Small intestine (tissue), 7 donors: ENCODE results near the gene LMBR1. TPM values are rescaled to one million over a fixed set of nuclear protein-coding genes. Genes with fewer than 3 reads are reported as not detected.
"Not testable (repeated sequence)": the region's sequence is repeated elsewhere in the genome, so short reads cannot be mapped to it uniquely, and the experiment has no call there.

Source experiments
- DNase-seq, 2 donors: peaks; one replicate each; pipeline versions ENCODE4 v3.0.0 to v3.0.0-alpha.2; 2013
- FAIRE-seq: peaks from 2 replicates; lab custom pipeline; 2012; peaks lifted over from hg19 to GRCh38; lab: Jason Lieb, UNC
- H3K27ac ChIP-seq, 3 donors: one replicate each; pipeline ENCODE4 v1.5.1; 2013; ENCODE audit warnings: low read length in 2 of 3, mild to moderate bottlenecking in 2 of 3, control low read depth in 1 of 3, inconsistent platforms in 1 of 3, low read depth in 1 of 3, moderate library complexity in 1 of 3
- H3K27me3 ChIP-seq, 3 donors: one replicate each; pipeline ENCODE4 v1.6.1; 2013; ENCODE audit warnings: low read length in 3 of 3, inconsistent platforms in 1 of 3; ENCODE audit not compliant: control insufficient read depth in 3 of 3, insufficient read depth in 3 of 3
- H3K36me3 ChIP-seq, 3 donors: one replicate each; pipeline ENCODE4 v1.6.1; 2013; ENCODE audit warnings: low read length in 3 of 3, inconsistent platforms in 1 of 3, low read depth in 1 of 3, mild to moderate bottlenecking in 1 of 3, moderate library complexity in 1 of 3; ENCODE audit not compliant: control insufficient read depth in 3 of 3, insufficient read depth in 2 of 3
- H3K4me1 ChIP-seq, 3 donors: one replicate each; pipeline ENCODE4 v1.6.1; 2013; ENCODE audit warnings: low read length in 2 of 3, inconsistent platforms in 1 of 3, low read depth in 1 of 3, mild to moderate bottlenecking in 1 of 3, moderate library complexity in 1 of 3; ENCODE audit not compliant: control insufficient read depth in 3 of 3, insufficient read depth in 2 of 3
- H3K4me3 ChIP-seq, 3 donors: one replicate each; pipeline ENCODE4 v1.5.1; 2013; ENCODE audit warnings: low read length in 3 of 3, control low read depth in 1 of 3, inconsistent platforms in 1 of 3, low read depth in 1 of 3, mild to moderate bottlenecking in 1 of 3, moderate library complexity in 1 of 3
- H3K9me3 ChIP-seq, 2 donors: one replicate each; pipeline ENCODE4 v1.6.1; 2013; ENCODE audit warnings: low read depth in 1 of 2, low read length in 1 of 2; ENCODE audit not compliant: control insufficient read depth in 2 of 2, insufficient read depth in 1 of 2
- WGBS, 3 donors: extraction: QIAGEN DNeasy Blood & Tissue Kit; methylation state at CpG; one replicate each; pipeline ENCODE4 v1.1.7; 2013; 5-methylcytosine and 5-hydroxymethylcytosine counted together
- polyA plus RNA-seq, 4 donors: library from polyadenylated mRNA; stranded (reverse) in 3 of 4; unstranded in 1 of 4; fragments of 200-250 nt in 3 of 4; fragments of 120-200 nt in 1 of 4; gene quantifications; one replicate each; pipeline versions ENCODE4 v1.2.1 to v1.2.3, GENCODE V29; 2013
- donor health status: healthy with polysubstance abuse.
- donor health status: control.
- donor health status: control.
- donor health status: Bipolar disorder and iron deficiency.
- donor health status: healthy.

LMBR1 gene
- polyA plus RNA-seq, 4 donors: 4.3 to 34.5 (median 11.9) TPM

- H3K9me3 ChIP-seq: peaks cover 0 to 38% of the 10 kb centered on the region in 2 donors
- H3K4me3 ChIP-seq, H3K36me3 ChIP-seq, H3K27ac ChIP-seq, H3K27me3 ChIP-seq, DNase-seq, H3K4me1 ChIP-seq, FAIRE-seq: not testable (repeated sequence)
- 98 to 99% (median 98%) methylated on average over 4 of the region's 4 CpGs for WGBS, 3 donors
These were observed 194.5 kb downstream of the LMBR1 start for GRCh38 chr7:156698512-156698911.

DNA sequence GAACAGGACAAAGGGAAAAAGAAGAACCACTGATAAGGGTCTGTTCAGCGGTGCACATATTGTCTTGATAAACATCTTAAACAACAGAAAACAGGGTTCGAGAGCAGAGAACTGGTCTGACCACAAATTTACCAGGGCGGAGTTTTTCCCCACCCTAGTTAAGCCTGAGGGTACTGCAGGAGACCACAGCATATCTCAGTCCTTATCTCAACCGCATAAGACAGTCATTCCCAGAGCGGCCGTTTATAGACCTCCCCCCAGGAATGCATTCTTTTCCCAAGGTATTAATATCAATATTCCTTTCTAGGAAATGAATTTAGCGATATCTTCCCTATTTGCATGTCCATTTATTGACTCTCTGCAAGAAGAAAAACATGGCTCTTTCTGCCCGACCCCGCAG is 195.7 kb downstream of the LMBR1 start:
- 93 to 95% (median 94%) methylated on average over 9 of the region's 9 CpGs for WGBS, 3 donors
- not testable (repeated sequence) for H3K27me3 ChIP-seq, FAIRE-seq, H3K27ac ChIP-seq, H3K4me3 ChIP-seq, H3K36me3 ChIP-seq, H3K4me1 ChIP-seq, DNase-seq
- H3K9me3 ChIP-seq: peaks cover 0 to 40% of the 10 kb centered on the region in 2 donors

GRCh38 chr7:156693627-156694026 is 199.4 kb downstream of the LMBR1 start:
- WGBS, 3 donors: 96 to 100% (median 97%) methylated on average over 3 of the region's 3 CpGs
- no peaks in the 10 kb centered on the region for H3K27me3 ChIP-seq
- H3K27ac ChIP-seq: no peak overlapping the region
- DNase-seq (no peak), FAIRE-seq (no peak)
- H3K4me3 ChIP-seq: no peak overlapping the region
- peaks cover 0 to 36% of the 10 kb centered on the region in 2 donors for H3K9me3 ChIP-seq
- no peaks in the 10 kb centered on the region for H3K4me1 ChIP-seq
- peaks cover 0 to 4% (median 2%) of the 10 kb centered on the region in 3 donors for H3K36me3 ChIP-seq

GRCh38 chr7:156692849-156693248 is 200.1 kb downstream of the LMBR1 start:
- Histone ChIP-seq H3K4me1 (no peaks in the 10 kb centered on the region), H3K36me3 (peaks cover 0 to 3% (median 2%) of the 10 kb centered on the region in 3 donors), H3K27me3 (no peaks in the 10 kb centered on the region), H3K27ac (no peak overlapping the region), H3K9me3 (peaks cover 0 to 28% of the 10 kb centered on the region in 2 donors), H3K4me3 (no peak overlapping the region)
- FAIRE-seq (no peak), DNase-seq (no peak)
- 84 to 93% (median 91%) methylated on average over 1 of the region's 1 CpG for WGBS, 3 donors

DNA sequence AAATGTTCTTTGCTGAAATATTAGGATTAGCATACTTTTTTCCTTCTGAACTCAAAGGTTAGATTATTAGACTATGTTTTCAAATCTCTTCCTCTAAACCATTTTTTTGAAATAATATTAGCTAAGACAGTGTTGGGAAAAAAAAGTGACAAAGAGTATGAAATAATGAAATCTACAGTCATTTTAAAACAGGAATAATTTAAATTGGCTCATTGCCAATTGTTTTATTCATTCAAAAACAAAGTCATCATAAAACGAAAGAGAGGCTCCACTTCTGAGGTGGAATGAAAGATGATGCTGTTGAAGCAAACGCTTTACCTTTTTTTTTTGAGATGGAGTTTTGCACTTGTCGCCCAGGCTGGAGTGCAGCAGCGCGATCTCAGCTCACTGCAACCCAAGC is 201.2 kb downstream of the LMBR1 start:
- H3K36me3 ChIP-seq: peaks cover 0 to 3% (median 2%) of the 10 kb centered on the region in 3 donors
- no peak for FAIRE-seq
- 79 to 92% (median 84%) methylated on average over 5 of the region's 5 CpGs for WGBS, 3 donors
- no peaks in the 10 kb centered on the region for H3K27me3 ChIP-seq
- no peak for DNase-seq
- no peak overlapping the region for H3K27ac ChIP-seq
- no peaks in the 10 kb centered on the region for H3K4me1 ChIP-seq
- H3K4me3 ChIP-seq: no peak overlapping the region
- H3K9me3 ChIP-seq: peaks cover 0 to 18% of the 10 kb centered on the region in 2 donors

DNA sequence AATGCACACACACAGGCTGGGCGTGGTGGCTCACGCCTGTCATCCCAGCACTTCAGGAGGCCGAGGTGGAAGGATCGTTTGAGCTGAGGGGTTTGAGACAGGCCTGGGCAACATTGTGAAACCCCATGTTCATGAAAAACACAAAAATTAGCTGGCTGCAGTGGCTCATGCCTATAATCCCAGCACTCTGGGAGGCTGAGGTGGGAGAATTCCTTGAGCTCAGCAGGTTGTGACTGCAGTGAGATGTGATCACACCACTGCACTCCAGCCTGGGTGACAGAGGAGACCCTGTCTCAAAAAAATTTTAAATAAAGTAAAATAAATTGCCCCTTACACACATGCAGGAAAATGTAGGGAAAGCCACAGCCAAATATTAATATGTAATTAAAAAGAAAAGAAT is 208.3 kb downstream of the LMBR1 start:
- Histone ChIP-seq H3K36me3 (peaks cover 0 to 17% (median 9%) of the 10 kb centered on the region in 3 donors), H3K9me3 (no peaks in the 10 kb centered on the region)
- FAIRE-seq: no peak

DNA sequence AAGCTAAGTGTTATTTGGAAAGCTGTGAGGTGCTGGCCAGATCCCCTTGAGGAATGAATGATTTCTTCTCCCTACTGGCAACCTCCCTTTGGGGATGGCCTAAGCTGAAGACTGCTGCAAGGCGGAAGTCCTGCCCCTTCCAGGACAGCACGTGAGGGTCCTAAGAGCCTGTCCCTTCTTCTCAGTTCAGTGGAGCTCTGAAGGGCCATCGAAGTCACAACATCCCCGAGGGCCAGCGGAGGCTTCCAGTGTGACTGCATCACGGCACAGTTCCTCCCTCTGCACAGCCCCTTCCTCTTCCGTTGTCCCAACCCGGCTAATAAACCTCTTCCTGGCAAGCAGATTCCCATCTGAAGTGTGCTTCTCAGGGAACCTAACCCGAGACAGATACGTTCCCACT is 208.7 kb downstream of the LMBR1 start:
- H3K4me3 ChIP-seq: no peak overlapping the region
- no peak for FAIRE-seq

More for the DNA sequence above, 208.3 kb downstream of the LMBR1 start:
- H3K4me3 ChIP-seq: no peak overlapping the region
- WGBS, 3 donors: 91 to 93% (median 93%) methylated on average over 4 of the region's 4 CpGs
- DNase-seq: no peak
- no peak overlapping the region for H3K27ac ChIP-seq
- H3K27me3 ChIP-seq: no peaks in the 10 kb centered on the region
- H3K4me1 ChIP-seq: no peaks in the 10 kb centered on the region

DNA sequence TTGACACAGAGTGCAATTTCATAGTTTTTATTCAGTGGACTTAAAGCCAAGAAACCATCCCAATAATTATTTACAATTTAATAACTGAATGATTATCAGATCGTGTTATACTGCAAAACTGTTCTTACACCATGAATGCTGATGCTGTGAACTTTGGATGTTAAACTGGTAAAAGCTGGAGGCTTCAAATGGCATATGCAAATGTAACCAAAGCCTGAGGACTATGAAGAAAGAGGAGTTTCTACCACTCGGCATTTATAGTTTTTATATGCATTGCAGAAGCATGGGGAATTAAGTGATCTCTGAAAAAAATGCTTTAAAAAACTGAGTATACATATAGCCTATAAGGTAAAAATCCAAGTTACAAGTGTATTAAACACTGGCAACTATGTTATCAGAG is 210.1 kb downstream of the LMBR1 start:
- H3K36me3 ChIP-seq: peaks cover 0 to 24% (median 12%) of the 10 kb centered on the region in 3 donors
- H3K27ac ChIP-seq: no peak overlapping the region
- no peak for DNase-seq
- H3K4me1 ChIP-seq: no peaks in the 10 kb centered on the region
- 64 to 81% (median 78%) methylated on average over 2 of the region's 2 CpGs for WGBS, 3 donors
- H3K9me3 ChIP-seq: no peaks in the 10 kb centered on the region
- H3K27me3 ChIP-seq: no peaks in the 10 kb centered on the region
- H3K4me3 ChIP-seq: no peak overlapping the region
- no peak for FAIRE-seq

More for the DNA sequence above, 208.7 kb downstream of the LMBR1 start:
- no peaks in the 10 kb centered on the region for H3K4me1 ChIP-seq
- no peak for DNase-seq
- WGBS, 3 donors: 94 to 97% (median 95%) methylated on average over 10 of the region's 10 CpGs
- no peak overlapping the region for H3K27ac ChIP-seq
- peaks cover 0 to 17% (median 11%) of the 10 kb centered on the region in 3 donors for H3K36me3 ChIP-seq
- H3K9me3 ChIP-seq: no peaks in the 10 kb centered on the region
- no peaks in the 10 kb centered on the region for H3K27me3 ChIP-seq

GRCh38 chr7:156680281-156680680 is 212.7 kb downstream of the LMBR1 start:
- WGBS, 3 donors: 48 to 89% (median 82%) methylated on average over 1 of the region's 1 CpG
- FAIRE-seq (no peak), DNase-seq (no peak)
- Histone ChIP-seq H3K4me3 (no peak overlapping the region), H3K27ac (no peak overlapping the region), H3K27me3 (no peaks in the 10 kb centered on the region), H3K4me1 (no peaks in the 10 kb centered on the region), H3K36me3 (peaks cover 0 to 40% (median 16%) of the 10 kb centered on the region in 3 donors), H3K9me3 (no peaks in the 10 kb centered on the region)
